22Rv1 (cell line): ENCODE results near the gene ULK4.

Experiments
- ZFX ChIP-seq: fragments of 450-650 bp; IDR thresholded peaks from 2 replicates; pipeline ENCODE4 v1.6.1; 2017; ENCODE audit warnings: antibody characterized with exemption, borderline replicate concordance
- TF ChIP-seq, protein P1 (sequence below): fragments of 450-650 bp; IDR thresholded peaks from 2 replicates; pipeline ENCODE4 v1.5.1; 2017; ENCODE audit warnings: mild to moderate bottlenecking

DNA sequence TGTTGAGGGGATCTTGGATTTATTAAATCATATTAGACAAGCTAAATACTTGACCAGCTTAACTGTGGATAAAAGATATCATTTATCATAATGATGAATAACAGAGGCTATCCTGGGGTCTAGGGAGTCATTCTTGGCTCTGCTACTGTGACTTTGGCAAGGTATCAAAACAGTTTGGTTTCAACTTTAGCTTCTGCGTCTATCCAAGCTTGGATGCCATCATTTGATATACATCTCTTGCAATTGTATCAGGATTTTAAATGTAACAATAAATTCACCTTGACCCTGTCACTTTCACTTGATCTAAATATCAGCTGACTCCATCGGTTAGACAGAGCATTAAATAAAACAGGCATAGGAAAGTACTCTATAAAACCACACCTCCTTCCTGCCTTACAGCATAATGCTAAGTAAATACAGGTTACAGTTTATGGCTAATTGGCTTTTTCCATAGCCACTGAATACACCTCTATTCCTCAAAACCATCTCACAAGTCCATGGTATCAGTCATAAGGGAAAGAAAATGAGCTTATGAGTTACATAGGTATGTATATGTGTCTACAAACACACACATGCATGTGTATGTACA lies 499.7 kb downstream of the ULK4 start:
- TF ChIP-seq, protein P1, sequence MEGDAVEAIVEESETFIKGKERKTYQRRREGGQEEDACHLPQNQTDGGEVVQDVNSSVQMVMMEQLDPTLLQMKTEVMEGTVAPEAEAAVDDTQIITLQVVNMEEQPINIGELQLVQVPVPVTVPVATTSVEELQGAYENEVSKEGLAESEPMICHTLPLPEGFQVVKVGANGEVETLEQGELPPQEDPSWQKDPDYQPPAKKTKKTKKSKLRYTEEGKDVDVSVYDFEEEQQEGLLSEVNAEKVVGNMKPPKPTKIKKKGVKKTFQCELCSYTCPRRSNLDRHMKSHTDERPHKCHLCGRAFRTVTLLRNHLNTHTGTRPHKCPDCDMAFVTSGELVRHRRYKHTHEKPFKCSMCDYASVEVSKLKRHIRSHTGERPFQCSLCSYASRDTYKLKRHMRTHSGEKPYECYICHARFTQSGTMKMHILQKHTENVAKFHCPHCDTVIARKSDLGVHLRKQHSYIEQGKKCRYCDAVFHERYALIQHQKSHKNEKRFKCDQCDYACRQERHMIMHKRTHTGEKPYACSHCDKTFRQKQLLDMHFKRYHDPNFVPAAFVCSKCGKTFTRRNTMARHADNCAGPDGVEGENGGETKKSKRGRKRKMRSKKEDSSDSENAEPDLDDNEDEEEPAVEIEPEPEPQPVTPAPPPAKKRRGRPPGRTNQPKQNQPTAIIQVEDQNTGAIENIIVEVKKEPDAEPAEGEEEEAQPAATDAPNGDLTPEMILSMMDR = no peak
- no peak for TF ChIP-seq ZFX
